Parathyroid adenoma (tissue), 2 donors: Measurements from ENCODE around the gene PAN3.

Experiments
- H2AFZ ChIP-seq: fragments of 300-600 bp; sonication (generic); one replicate; pipeline ENCODE4 v1.7.0; 2017; ENCODE audit warnings: antibody characterized with exemption, mild to moderate bottlenecking
- H3K27ac ChIP-seq: fragments of 300-600 bp; sonication (generic); one replicate; pipeline ENCODE4 v1.7.0; 2017
- H3K27me3 ChIP-seq: fragments of 300-600 bp; sonication (generic); one replicate; pipeline ENCODE4 v1.7.0; 2017; ENCODE audit warnings: low read length; ENCODE audit not compliant: control insufficient read depth, insufficient read depth
- H3K36me3 ChIP-seq: fragments of 300-600 bp; sonication (generic); one replicate; pipeline ENCODE4 v1.7.0; 2017; ENCODE audit warnings: low read length; ENCODE audit not compliant: control insufficient read depth, insufficient read depth
- H3K4me1 ChIP-seq: fragments of 300-600 bp; sonication (generic); one replicate; pipeline ENCODE4 v1.7.0; 2017; ENCODE audit warnings: control low read depth
- H3K4me2 ChIP-seq: fragments of 300-600 bp; sonication (generic); one replicate; pipeline ENCODE4 v1.7.0; 2017; ENCODE audit warnings: low read length
- H3K4me3 ChIP-seq: fragments of 300-600 bp; sonication (generic); one replicate; pipeline ENCODE4 v1.7.0; 2017; ENCODE audit warnings: low read depth, low read length
- H3K79me2 ChIP-seq: fragments of 300-600 bp; sonication (generic); one replicate; pipeline ENCODE4 v1.7.0; 2017; ENCODE audit warnings: control low read depth
- H3K9ac ChIP-seq: fragments of 300-600 bp; sonication (generic); one replicate; pipeline ENCODE4 v1.7.0; 2017; ENCODE audit warnings: mild to moderate bottlenecking
- H3K9me3 ChIP-seq: fragments of 300-600 bp; sonication (generic); one replicate; pipeline ENCODE4 v1.7.0; 2017; ENCODE audit warnings: low read length; ENCODE audit not compliant: control insufficient read depth
- CTCF ChIP-seq: fragments of 300-600 bp; sonication (generic); IDR thresholded peaks from one replicate; pipeline ENCODE4 v1.7.0; 2017; ENCODE audit warnings: antibody characterized with exemption, mild to moderate bottlenecking
- donor health status: primary hyperparathyroidism.

The PAN3 gene

GRCh38 chr13:28314879-28315278, 176.5 kb downstream of the PAN3 start:
- H3K27me3 ChIP-seq, result no peaks in the 10 kb centered on the region
- no peak overlapping the region for H3K4me2 ChIP-seq
- H3K4me1 ChIP-seq, result peaks cover 7% of the 10 kb centered on the region
- H3K36me3 ChIP-seq, result no peaks in the 10 kb centered on the region
- no peak overlapping the region for H3K9ac ChIP-seq
- H3K27ac ChIP-seq, result no peak overlapping the region
- no peak overlapping the region for H2AFZ ChIP-seq
- H3K4me3 ChIP-seq, result no peak overlapping the region
- no peaks in the 10 kb centered on the region for H3K79me2 ChIP-seq
- no peaks in the 10 kb centered on the region for H3K9me3 ChIP-seq
- no peak for TF ChIP-seq CTCF

- no peak overlapping the region for H3K27ac ChIP-seq
- H2AFZ ChIP-seq, result peak overlapping the region; percentile 62
- no peaks in the 10 kb centered on the region for H3K36me3 ChIP-seq
- peaks cover 7% of the 10 kb centered on the region for H3K4me1 ChIP-seq
- no peak overlapping the region for H3K4me2 ChIP-seq
- TF ChIP-seq CTCF, result no peak
- H3K9me3 ChIP-seq, result no peaks in the 10 kb centered on the region
- H3K27me3 ChIP-seq, result no peaks in the 10 kb centered on the region
- no peak overlapping the region for H3K4me3 ChIP-seq
- no peak overlapping the region for H3K9ac ChIP-seq
- no peaks in the 10 kb centered on the region for H3K79me2 ChIP-seq
These were observed 177.8 kb downstream of the PAN3 start for GRCh38 chr13:28316129-28316528.

GRCh38 chr13:28316836-28317235, 178.5 kb downstream of the PAN3 start:
- Histone ChIP-seq H3K9ac (no peak overlapping the region), H2AFZ (no peak overlapping the region), H3K27ac (no peak overlapping the region), H3K4me1 (peaks cover 7% of the 10 kb centered on the region), H3K4me2 (no peak overlapping the region), H3K4me3 (no peak overlapping the region), H3K9me3 (no peaks in the 10 kb centered on the region), H3K79me2 (no peaks in the 10 kb centered on the region), H3K36me3 (no peaks in the 10 kb centered on the region), H3K27me3 (no peaks in the 10 kb centered on the region)
- no peak for TF ChIP-seq CTCF

- H3K4me2 ChIP-seq, result no peak overlapping the region
- no peaks in the 10 kb centered on the region for H3K36me3 ChIP-seq
- H3K79me2 ChIP-seq, result no peaks in the 10 kb centered on the region
- peaks cover 7% of the 10 kb centered on the region for H3K4me1 ChIP-seq
- no peaks in the 10 kb centered on the region for H3K27me3 ChIP-seq
- H2AFZ ChIP-seq, result no peak overlapping the region
- no peaks in the 10 kb centered on the region for H3K9me3 ChIP-seq
- H3K9ac ChIP-seq, result no peak overlapping the region
- TF ChIP-seq CTCF, result no peak
- no peak overlapping the region for H3K27ac ChIP-seq
- no peak overlapping the region for H3K4me3 ChIP-seq
These were observed 180.2 kb downstream of the PAN3 start for GRCh38 chr13:28318496-28318895.

GRCh38 chr13:28319528-28319927, 181.2 kb downstream of the PAN3 start:
- Histone ChIP-seq H3K4me2 (no peak overlapping the region), H3K4me3 (no peak overlapping the region), H3K27ac (no peak overlapping the region), H3K9ac (no peak overlapping the region), H3K27me3 (no peaks in the 10 kb centered on the region), H2AFZ (no peak overlapping the region), H3K4me1 (peaks cover 7% of the 10 kb centered on the region), H3K9me3 (no peaks in the 10 kb centered on the region), H3K79me2 (no peaks in the 10 kb centered on the region), H3K36me3 (no peaks in the 10 kb centered on the region)
- no peak for TF ChIP-seq CTCF
